BJ (cell line): Measurements from ENCODE around the gene FN3K. TPM values are rescaled to one million over a fixed set of nuclear protein-coding genes. Genes with fewer than 3 reads are reported as not detected.
"Not testable (repeated sequence)": the region's sequence is repeated elsewhere in the genome, so short reads cannot be mapped to it uniquely, and the experiment has no call there.

Experiments
- CTCF ChIA-PET: fragments of 350-600 bp; formaldehyde crosslinking; extraction: SDS; loops from one replicate; lab custom pipeline; 2021; ENCODE audit warnings: antibody characterized with exemption, inconsistent platforms; lab: Yijun Ruan, JAX
- POLR2A ChIA-PET: fragments of 300-600 bp; sonication (Branson Sonifier 250); formaldehyde crosslinking; extraction: SDS; loops from one replicate; lab custom pipeline; 2021; ENCODE audit warnings: antibody characterized with exemption; lab: Charles Lee
- DNase-seq: peaks from one replicate; pipeline ENCODE4 v3.0.0-alpha.2; 2011; ENCODE audit warnings: low read depth
- H3K27me3 ChIP-seq: 2 replicates; pipeline ENCODE4 v1.6.0; 2011; ENCODE audit warnings: low read length; ENCODE audit not compliant: control insufficient read depth, insufficient read depth
- H3K36me3 ChIP-seq: 2 replicates; pipeline ENCODE4 v1.5.1; 2011; ENCODE audit warnings: low read length; ENCODE audit not compliant: control insufficient read depth, insufficient read depth
- H3K4me3 ChIP-seq: 2 replicates; pipeline ENCODE4 v1.5.1; 2011; ENCODE audit warnings: low read depth, mild to moderate bottlenecking, control low read depth, low read length
- CTCF ChIP-seq: IDR thresholded peaks from 2 replicates; pipeline ENCODE4 v1.5.1; 2011; ENCODE audit warnings: low read depth, mild to moderate bottlenecking, control low read depth, inconsistent platforms, low read length, moderate library complexity; ENCODE audit not compliant: insufficient read depth
- polyA plus RNA-seq: library from polyadenylated mRNA; depleted of rRNA; stranded (reverse); fragments of >200 nt; gene quantifications from 2 replicates; pipeline ENCODE4 v1.2.3, GENCODE V29; 2011

The FN3K gene
- polyA plus RNA-seq, 1 experiment = 1.1 TPM

GRCh38 chr17:82740906-82741759 lies 5.7 kb downstream of the FN3K start:
- H3K36me3 ChIP-seq = peaks cover 8% of the 10 kb centered on the region
- no peak overlapping the region for H3K4me3 ChIP-seq
- no peak for DNase-seq
- CTCF ChIA-PET = no interaction called here
- no peak for TF ChIP-seq CTCF
- POLR2A ChIA-PET = no interaction called here
- H3K27me3 ChIP-seq = no peaks in the 10 kb centered on the region

GRCh38 chr17:82743344-82744219 lies 8.2 kb downstream of the FN3K start:
- DNase-seq = no peak
- CTCF ChIA-PET = interaction anchor here (0.5 kb wide), 1 partner anchor 121 kb away, joined by 4 read pairs; no protein-coding TSS in a partner anchor
- POLR2A ChIA-PET = no interaction called here
- TF ChIP-seq CTCF = no peak
- peaks cover 8% of the 10 kb centered on the region for H3K36me3 ChIP-seq
- no peak overlapping the region for H3K4me3 ChIP-seq
- H3K27me3 ChIP-seq = no peaks in the 10 kb centered on the region

GRCh38 chr17:82744736-82745135 lies 9.3 kb downstream of the FN3K start:
- H3K4me3 ChIP-seq, DNase-seq, CTCF ChIA-PET, H3K36me3 ChIP-seq, H3K27me3 ChIP-seq, POLR2A ChIA-PET: not testable (repeated sequence)

- H3K27me3 ChIP-seq = no peaks in the 10 kb centered on the region
- POLR2A ChIA-PET = no interaction called here
- TF ChIP-seq CTCF = no peak
- no peak overlapping the region for H3K4me3 ChIP-seq
- no peak for DNase-seq
- peaks cover 8% of the 10 kb centered on the region for H3K36me3 ChIP-seq
- CTCF ChIA-PET = no interaction called here
These were observed 10.1 kb downstream of the FN3K start for GRCh38 chr17:82745524-82745923.

GRCh38 chr17:82748756-82749155 lies 13.3 kb downstream of the FN3K start:
- Histone ChIP-seq H3K27me3 (no peaks in the 10 kb centered on the region), H3K36me3 (no peaks in the 10 kb centered on the region; the same call in 1 of the 2 replicates), H3K4me3 (no peak overlapping the region)
- TF ChIP-seq CTCF = no peak
- DNase-seq = no peak
- POLR2A ChIA-PET = interaction anchor here (0.6 kb wide), 1 partner anchor 32 kb away, joined by 20 read pairs; the partner anchor contains the start of gene FN3KRP
- CTCF ChIA-PET = no interaction called here
